LNCaP clone FGC (cell line): ENCODE data around the gene SH3RF2.

Experiments used
- DNase-seq: peaks from one replicate; pipeline ENCODE4 v3.0.0-alpha.2; 2011; ENCODE audit warnings: low read depth
- H3K4me3 ChIP-seq: 2 replicates; pipeline ENCODE4 v1.5.1; 2011; ENCODE audit warnings: mild to moderate bottlenecking, low read depth, low read length, control low read depth
- CTCF ChIP-seq: IDR thresholded peaks from 2 replicates; pipeline ENCODE4 v1.5.1; 2012; ENCODE audit warnings: mild to moderate bottlenecking; ENCODE audit not compliant: control insufficient read depth, insufficient read depth; ENCODE audit errors: extremely low read depth

Gene SH3RF2

GRCh38 chr5:146016764-146017484, 80.5 kb downstream of the SH3RF2 start:
- no peak for DNase-seq
- no peak overlapping the region for H3K4me3 ChIP-seq
- no peak for TF ChIP-seq CTCF

GRCh38 chr5:146018514-146019375, 82.4 kb downstream of the SH3RF2 start:
- TF ChIP-seq CTCF, result no peak
- DNase-seq, result no peak

GRCh38 chr5:146020100-146020499, 83.7 kb downstream of the SH3RF2 start:
- DNase-seq, result peak; percentile 49
- TF ChIP-seq CTCF, result no peak
- no peak overlapping the region for H3K4me3 ChIP-seq

More at GRCh38 chr5:146018514-146019375, 82.4 kb downstream of the SH3RF2 start:
- H3K4me3 ChIP-seq, result no peak overlapping the region

- H3K4me3 ChIP-seq, result no peak overlapping the region
- no peak for TF ChIP-seq CTCF
- no peak for DNase-seq
Observed at GRCh38 chr5:146024034-146024433, 87.7 kb downstream of the SH3RF2 start.

- no peak for DNase-seq
Observed at GRCh38 chr5:146025114-146025680, 88.8 kb downstream of the SH3RF2 start.

GRCh38 chr5:146025681-146026080, 89.3 kb downstream of the SH3RF2 start:
- DNase-seq, result no peak
- TF ChIP-seq CTCF, result no peak
- H3K4me3 ChIP-seq, result no peak overlapping the region

More at GRCh38 chr5:146025114-146025680, 88.8 kb downstream of the SH3RF2 start:
- no peak overlapping the region for H3K4me3 ChIP-seq
- TF ChIP-seq CTCF, result no peak
